Stimulated activated CD8-positive, alpha-beta memory T cell treated with anti-CD3 and anti-CD28 coated beads, Interleukin-7, amount 100 ng/mL, for 24 hours (primary cell): Measurements from ENCODE around the gene CLIC1.
A peak's percentile ranks its signal among the peaks of the same experiment; 100 is the strongest.

Experiments
- DNase-seq: peaks from one replicate; pipeline ENCODE4 v3.0.0-alpha.2; 2020; ENCODE audit warnings: low read depth

Gene CLIC1

DNA sequence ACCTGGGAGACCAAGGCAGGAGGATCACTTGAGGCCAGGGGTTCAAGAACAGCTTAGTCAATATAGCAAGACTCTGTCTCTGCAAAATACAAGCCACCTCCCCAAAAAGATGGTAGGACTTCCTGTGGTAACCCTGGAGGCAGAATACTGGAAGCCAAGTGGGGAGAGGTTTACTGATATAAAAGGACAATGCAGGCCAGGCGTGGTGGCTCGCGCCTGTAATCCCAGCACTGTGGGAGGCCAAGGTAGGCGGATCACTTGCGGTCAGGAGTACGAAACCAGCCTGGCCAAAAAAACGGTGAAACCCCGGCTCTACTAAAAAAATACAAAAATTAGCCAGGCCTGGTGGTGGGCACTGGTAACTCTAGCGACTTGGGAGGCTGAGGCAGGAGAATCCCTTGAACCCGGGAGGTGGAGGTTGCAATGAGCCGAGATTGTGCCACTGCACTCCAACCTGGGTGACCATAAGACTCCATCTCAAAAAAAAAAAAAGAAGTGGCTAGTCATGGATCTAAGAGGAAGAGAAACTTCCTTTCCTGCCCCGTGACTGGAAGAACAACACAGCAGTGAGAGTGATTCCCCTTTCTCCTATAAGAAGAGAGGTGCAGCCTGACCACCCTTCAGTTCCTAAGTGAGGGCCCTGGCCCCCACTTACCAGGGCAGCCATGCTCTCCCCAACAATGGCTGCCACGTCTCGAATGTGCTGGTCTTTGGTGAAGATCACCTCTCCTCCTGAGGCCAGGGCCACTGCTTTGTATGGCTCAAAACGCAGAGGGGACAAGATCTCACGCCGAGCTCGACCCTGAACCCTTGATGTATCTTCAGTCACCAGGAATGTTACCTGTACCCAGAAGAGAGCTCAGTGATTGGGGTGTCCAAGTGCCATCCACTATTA lies 32.3 kb upstream of the CLIC1 start:
- no peak for DNase-seq

DNA sequence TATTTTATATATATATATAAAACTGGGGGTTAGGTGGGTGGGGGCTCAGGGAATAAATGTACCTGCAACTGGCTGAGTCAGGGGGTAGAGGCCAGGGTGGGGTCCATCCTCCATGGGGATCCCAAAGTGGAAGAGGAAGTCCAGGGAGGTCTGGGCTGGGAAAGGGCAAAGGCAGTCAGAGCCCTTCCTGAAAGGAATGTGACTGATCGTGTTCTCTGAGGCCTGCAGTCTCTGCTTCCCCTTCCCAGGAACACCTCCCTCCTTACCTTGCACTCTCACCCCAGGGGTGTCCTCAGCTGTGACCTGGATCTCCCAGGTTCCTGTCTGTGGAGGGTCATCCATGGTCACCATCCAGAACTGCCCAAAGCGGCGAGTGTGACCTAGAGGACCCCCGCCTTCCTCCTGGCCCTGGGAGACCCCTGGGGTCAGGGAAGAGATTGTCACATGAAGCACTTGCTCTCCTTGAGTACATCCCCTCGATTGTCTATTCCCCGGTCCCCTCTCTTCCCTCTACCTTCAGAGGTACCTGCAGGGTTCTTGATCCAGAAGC lies 30.8 kb upstream of the CLIC1 start:
- no peak for DNase-seq

GRCh38 chr6:31765910-31766794 lies 29.8 kb upstream of the CLIC1 start:
- DNase-seq: no peak

DNA sequence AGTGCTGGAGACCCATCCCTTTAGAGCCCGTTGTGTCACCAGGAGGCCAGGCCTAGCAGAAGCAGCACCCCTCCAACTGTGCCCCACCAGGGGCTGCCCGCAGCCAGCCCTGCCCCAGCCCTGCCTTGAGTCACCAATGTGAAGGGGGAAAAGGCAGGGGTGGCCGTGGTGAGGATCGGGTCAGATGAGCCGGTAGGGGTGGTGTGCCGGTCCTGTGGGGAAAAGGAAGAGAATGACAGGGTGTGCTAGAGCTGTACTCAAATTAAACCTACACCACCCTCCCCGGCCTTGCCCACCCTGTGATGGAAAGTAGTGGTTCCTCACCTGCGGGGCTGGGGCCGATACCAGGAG lies 29.2 kb upstream of the CLIC1 start:
- no peak for DNase-seq

DNA sequence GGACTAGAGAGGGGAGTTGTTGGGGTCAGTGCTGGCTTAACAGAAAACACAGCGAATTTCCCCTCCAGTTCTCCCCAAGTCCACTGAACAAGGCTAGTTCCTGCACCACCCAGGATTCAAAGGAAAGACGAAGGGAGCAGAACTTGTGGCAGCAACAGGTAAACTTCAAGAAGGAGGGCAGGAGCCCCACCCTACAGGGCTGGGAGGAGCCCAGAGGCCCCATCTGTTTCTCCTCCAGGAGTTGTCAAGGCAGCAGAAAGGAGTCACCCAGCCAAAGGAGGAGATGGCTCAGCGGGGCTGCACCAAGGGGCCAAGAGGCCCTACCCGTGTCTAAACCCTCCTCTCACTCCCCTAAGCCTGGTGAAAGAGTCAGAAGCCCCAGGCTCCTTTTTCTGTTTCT lies 27.9 kb upstream of the CLIC1 start:
- DNase-seq: no peak

- DNase-seq: no peak
These were observed 27.2 kb upstream of the CLIC1 start for GRCh38 chr6:31763619-31763940.

DNA sequence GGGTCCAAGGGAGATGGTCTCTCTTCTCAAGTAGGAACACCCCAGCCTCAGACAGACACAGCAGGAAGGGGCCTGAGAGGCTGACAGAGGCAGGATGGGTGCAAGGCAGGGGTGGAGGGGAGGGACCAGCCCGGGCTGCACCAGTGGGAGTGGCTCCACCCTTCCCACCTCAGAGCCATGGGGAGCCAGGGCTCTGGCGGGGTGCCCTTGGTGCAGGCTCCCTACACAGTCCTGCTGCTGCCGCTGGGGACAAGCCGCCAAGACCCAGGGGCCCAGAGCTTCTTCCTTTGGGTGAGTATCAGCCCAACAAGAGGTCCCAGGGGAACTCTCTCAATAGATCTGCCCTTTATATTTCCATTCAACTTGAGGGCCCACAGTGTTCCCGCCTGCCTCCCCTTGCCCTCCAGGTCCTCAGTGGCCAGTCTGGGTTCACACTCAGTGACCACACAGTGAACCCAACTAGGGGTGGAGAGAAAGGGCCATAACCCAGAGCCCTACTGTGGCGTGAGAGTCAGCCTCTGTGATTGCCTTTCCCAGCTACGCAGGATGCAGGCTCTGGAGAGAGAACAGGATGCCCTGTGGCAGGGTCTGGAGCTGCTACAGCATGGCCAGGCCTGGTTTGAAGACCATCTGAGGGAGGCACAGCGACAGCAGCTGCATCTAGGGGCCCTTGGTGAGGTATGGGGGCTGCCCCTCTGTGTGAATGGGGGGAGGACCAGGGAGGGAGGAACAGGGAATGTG lies 26.7 kb upstream of the CLIC1 start:
- DNase-seq: no peak

DNA sequence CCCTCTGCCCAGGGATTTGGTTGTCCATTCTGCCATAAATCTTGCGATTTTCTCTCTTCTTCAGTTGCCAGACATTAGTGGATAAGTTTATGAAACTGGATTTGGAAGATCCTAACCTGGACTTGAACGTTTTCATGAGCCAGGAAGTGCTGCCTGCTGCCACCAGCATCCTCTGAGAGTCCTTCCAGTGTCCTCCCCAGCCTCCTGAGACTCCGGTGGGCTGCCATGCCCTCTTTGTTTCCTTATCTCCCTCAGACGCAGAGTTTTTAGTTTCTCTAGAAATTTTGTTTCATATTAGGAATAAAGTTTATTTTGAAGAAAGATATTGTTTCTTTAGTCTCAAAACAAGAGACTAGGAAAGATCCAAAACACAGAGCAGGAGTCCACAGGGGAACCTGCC lies 26.0 kb upstream of the CLIC1 start, which contains the start of gene SAPCD1:
Gene SAPCD1, plus strand, starts transcription at position 301 of the 400 bp plus-strand sequence. CDS start 399 bp downstream, outside the sequence.
- DNase-seq: no peak

- no peak for DNase-seq
These were observed 25.0 kb upstream of the CLIC1 start for GRCh38 chr6:31761343-31761742.

- DNase-seq: no peak
These were observed 24.5 kb upstream of the CLIC1 start for GRCh38 chr6:31760790-31761189.

GRCh38 chr6:31758281-31758680 lies 22.0 kb upstream of the CLIC1 start:
- DNase-seq: no peak

DNA sequence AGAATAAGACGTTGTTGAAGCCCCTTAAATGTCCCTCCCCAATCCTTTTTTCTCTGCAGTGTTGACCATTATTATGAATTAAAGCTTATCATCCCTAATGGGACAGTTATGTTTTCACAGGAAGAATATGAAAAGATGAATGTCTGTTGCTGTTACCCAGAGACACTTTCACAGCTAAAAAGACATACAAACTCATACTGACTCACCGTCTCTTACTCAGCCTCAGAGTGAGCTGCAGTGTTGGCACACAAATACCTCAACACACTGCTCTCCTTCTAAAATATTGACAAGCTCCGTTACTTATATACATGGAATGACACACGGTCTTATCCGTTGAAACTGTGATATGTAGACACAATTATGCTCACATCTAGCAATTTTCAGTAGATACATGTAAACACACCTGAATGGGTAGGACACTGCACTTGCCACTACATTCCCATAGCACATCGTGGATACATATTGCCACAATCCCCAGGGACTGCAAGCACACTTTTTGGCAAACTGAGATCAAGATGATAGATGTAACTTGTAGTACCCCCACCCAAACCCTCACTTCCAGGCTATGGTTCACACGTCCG lies 16.5 kb upstream of the CLIC1 start:
- DNase-seq: no peak

GRCh38 chr6:31750411-31751022 lies 14.2 kb upstream of the CLIC1 start:
- no peak for DNase-seq

GRCh38 chr6:31749301-31750036 lies 13.1 kb upstream of the CLIC1 start:
- DNase-seq: no peak

GRCh38 chr6:31744422-31744821 lies 8.1 kb upstream of the CLIC1 start:
- DNase-seq: no peak

DNA sequence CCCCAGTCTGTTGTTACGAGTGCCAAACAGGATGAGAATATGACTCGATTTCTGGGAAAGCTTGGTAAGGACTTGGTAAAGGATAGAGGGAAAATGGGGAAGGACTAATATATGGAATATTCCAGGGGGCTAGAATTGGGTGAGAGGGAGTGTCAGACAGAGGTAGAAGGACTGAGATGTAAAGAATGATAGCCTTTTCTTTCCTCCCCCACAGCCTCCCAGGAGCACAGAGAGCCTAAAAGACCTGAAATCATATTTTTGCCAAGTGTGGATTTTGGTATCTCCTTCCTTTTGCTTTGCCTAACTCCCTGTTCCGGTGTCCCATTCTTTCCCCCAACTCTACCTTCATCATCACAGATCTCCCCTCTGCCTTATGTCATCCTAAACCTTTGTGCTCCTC lies 6.6 kb upstream of the CLIC1 start:
- no peak for DNase-seq

- no peak for DNase-seq
These were observed 5.5 kb upstream of the CLIC1 start for GRCh38 chr6:31741815-31742214.

DNA sequence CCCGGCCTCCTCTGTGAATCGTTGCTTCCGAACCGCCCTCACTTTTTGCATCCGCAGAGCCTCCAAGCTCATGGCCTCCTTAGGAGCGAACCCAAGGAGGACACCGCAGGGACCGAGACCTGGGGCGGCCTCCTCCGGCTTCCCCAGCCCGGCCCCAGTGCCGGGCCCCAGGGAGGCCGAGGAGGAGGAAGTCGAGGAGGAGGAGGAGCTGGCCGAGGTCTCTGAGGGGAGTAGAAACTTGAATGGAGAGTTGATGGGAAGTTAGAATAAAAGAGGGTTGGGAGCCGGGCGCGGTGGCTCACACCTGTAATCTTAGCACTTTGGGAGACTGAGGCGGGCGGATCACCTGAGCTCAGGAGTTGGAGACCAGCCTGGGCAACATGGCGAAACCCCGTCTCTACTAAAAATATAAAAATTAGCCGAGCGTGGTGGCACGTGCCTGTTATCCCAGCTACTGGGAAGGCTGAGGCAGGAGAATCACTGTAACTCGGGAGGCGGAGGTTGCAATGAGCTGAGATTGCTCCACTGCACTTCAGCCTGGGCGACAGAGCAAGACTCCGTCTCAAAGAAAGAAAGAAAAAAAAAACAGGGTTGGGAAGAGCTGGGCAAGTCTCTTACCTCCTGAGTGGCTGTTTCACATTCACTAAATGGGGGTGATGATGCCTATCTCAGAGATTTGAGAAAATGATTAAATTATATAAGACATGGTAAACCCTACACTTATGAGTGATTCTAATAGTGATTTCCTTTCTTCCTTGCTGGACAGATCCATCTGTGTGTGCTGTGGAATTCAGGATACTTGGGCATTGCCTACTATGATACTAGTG lies 4.3 kb upstream of the CLIC1 start:
- no peak for DNase-seq

- peak; percentile 94 for DNase-seq
These were observed 3.5 kb upstream of the CLIC1 start, which contains the start of gene MSH5 for GRCh38 chr6:31739639-31740396. Gene MSH5 (plus strand): TSS chr6:31740005. CDS start chr6:31740467, 462 bp downstream.
